ENCODE results near the gene EFCC1. TPM values are rescaled to one million over a fixed set of nuclear protein-coding genes. Genes with fewer than 3 reads are reported as not detected.
A peak's percentile ranks its signal among the peaks of the same experiment; 100 is the strongest.

Gene EFCC1
- total RNA-seq, 2 experiments from 2014 or later = 0.22 to 0.25 TPM

GRCh38 chr3:129004639-129005295 lies 3.7 kb downstream of the EFCC1 start:
- ChIA-PET CTCF (interaction anchor here (1.6 to 2.3 kb wide), 3 partner anchors 10 to 22 kb away, joined by 10 to 28 read pairs (median 16); partner anchors contain the start of gene CFAP92), POLR2A (interaction anchor here (0.8 to 5.7 kb wide), 4 partner anchors 12 to 119 kb away, joined by 3 to 78 read pairs (median 9); partner anchors contain the start of gene RAB43)
- Mint-ChIP-seq H3K9me3 (no peaks in the 10 kb centered on the region), H3K4me3 (peak overlapping the region; percentile 30), H3K36me3 (ENCODE audit: low read depth) (no peaks in the 10 kb centered on the region), H3K27me3 (peaks cover 26% of the 10 kb centered on the region), H3K27ac (no peak overlapping the region), H3K4me1 (ENCODE audit: low read depth) (peaks cover 39% of the 10 kb centered on the region)
- intact Hi-C loops (cut with DNase I, micrococcal nuclease) = loop anchor here in 1 of 2 experiments (2.0 kb wide), 1 partner anchor 18 kb away; no protein-coding TSS in a partner anchor
- no peak overlapping the region for H3K4me3 ChIP-seq (ENCODE audit: low read length)
- DNase-seq (no peak), ATAC-seq (ENCODE audit: poor library complexity) (no peak)
- H3K27me3 ChIP-seq (ENCODE audit: control insufficient read depth in 1 of 2, insufficient read depth in 2 of 2, low read length in 2 of 2) = peaks cover 24 to 35% of the 10 kb centered on the region in 2 experiments
- TF ChIP-seq CTCF (IDR thresholded peaks at IDR 0.05) = no peak
- peaks cover 0 to 6% of the 10 kb centered on the region in 2 experiments for H3K9me3 ChIP-seq (ENCODE audit: control insufficient read depth in 1 of 2, insufficient read depth in 1 of 2, low read length in 2 of 2)
- H3K36me3 ChIP-seq (ENCODE audit: insufficient read depth, low read length) = no peaks in the 10 kb centered on the region
- H3K4me1 ChIP-seq (ENCODE audit: insufficient read depth, low read length) = peaks cover 47% of the 10 kb centered on the region
- H3K27ac ChIP-seq (ENCODE audit: low read depth in 1 of 2, low read length in 2 of 2) = no peak overlapping the region

GRCh38 chr3:129005526-129006303 lies 4.6 kb downstream of the EFCC1 start:
- H3K9me3 Mint-ChIP-seq = no peaks in the 10 kb centered on the region
- POLR2A ChIA-PET = interaction anchor here (0.8 to 5.7 kb wide), 3 partner anchors 11 to 114 kb away, joined by 3 to 78 read pairs (median 3); no protein-coding TSS in a partner anchor
- DNase-seq (no peak), ATAC-seq (ENCODE audit: poor library complexity) (no peak)
- Histone ChIP-seq H3K4me3 (ENCODE audit: low read length) (no peak overlapping the region), H3K27ac (ENCODE audit: low read depth in 1 of 2, low read length in 2 of 2) (no peak overlapping the region), H3K4me1 (ENCODE audit: insufficient read depth, low read length) (peaks cover 47% of the 10 kb centered on the region), H3K9me3 (ENCODE audit: control insufficient read depth in 1 of 2, insufficient read depth in 1 of 2, low read length in 2 of 2) (peaks cover 0 to 6% of the 10 kb centered on the region in 2 experiments), H3K36me3 (ENCODE audit: insufficient read depth, low read length) (no peaks in the 10 kb centered on the region), H3K27me3 (ENCODE audit: control insufficient read depth in 1 of 2, insufficient read depth in 2 of 2, low read length in 2 of 2) (peaks cover 20 to 28% of the 10 kb centered on the region in 2 experiments)
- H3K27me3 Mint-ChIP-seq = peaks cover 18% of the 10 kb centered on the region
- TF ChIP-seq CTCF (IDR thresholded peaks at IDR 0.05) = no peak
- CTCF ChIA-PET = interaction anchor here (2.3 kb wide), 1 partner anchor 10 kb away, joined by 28 read pairs; no protein-coding TSS in a partner anchor
- peaks cover 31% of the 10 kb centered on the region for H3K4me1 Mint-ChIP-seq (ENCODE audit: low read depth)
- intact Hi-C loops (cut with DNase I, micrococcal nuclease) = loop anchor here in 1 of 2 experiments (2.0 kb wide), 1 partner anchor 17 kb away; no protein-coding TSS in a partner anchor
- H3K27ac Mint-ChIP-seq = no peak overlapping the region
- H3K36me3 Mint-ChIP-seq (ENCODE audit: low read depth) = no peaks in the 10 kb centered on the region
- H3K4me3 Mint-ChIP-seq = no peak overlapping the region

- H3K4me3 Mint-ChIP-seq = no peak overlapping the region
- no peaks in the 10 kb centered on the region for H3K36me3 ChIP-seq (ENCODE audit: insufficient read depth, low read length)
- DNase-seq (no peak), ATAC-seq (ENCODE audit: poor library complexity) (no peak)
- no peaks in the 10 kb centered on the region for H3K36me3 Mint-ChIP-seq (ENCODE audit: low read depth)
- peaks cover 31% of the 10 kb centered on the region for H3K4me1 Mint-ChIP-seq (ENCODE audit: low read depth)
- H3K27ac ChIP-seq (ENCODE audit: low read depth in 1 of 2, low read length in 2 of 2) = no peak overlapping the region
- peaks cover 37% of the 10 kb centered on the region for H3K4me1 ChIP-seq (ENCODE audit: insufficient read depth, low read length)
- H3K27ac Mint-ChIP-seq = no peak overlapping the region
- POLR2A ChIA-PET = interaction anchor here (0.8 to 5.7 kb wide), 2 partner anchors 9 to 13 kb away, joined by 4 to 78 read pairs; partner anchors contain the start of gene CFAP92
- peaks cover 16% of the 10 kb centered on the region for H3K27me3 Mint-ChIP-seq
- no peaks in the 10 kb centered on the region for H3K9me3 ChIP-seq (ENCODE audit: control insufficient read depth in 1 of 2, insufficient read depth in 1 of 2, low read length in 2 of 2)
- H3K4me3 ChIP-seq (ENCODE audit: low read length) = no peak overlapping the region
- CTCF ChIA-PET = interaction anchor here (1.4 to 2.0 kb wide), 2 partner anchors 9 to 20 kb away, joined by 3 to 5 read pairs; no protein-coding TSS in a partner anchor
- TF ChIP-seq CTCF (IDR thresholded peaks at IDR 0.05) = no peak
- H3K9me3 Mint-ChIP-seq = no peaks in the 10 kb centered on the region
- H3K27me3 ChIP-seq (ENCODE audit: control insufficient read depth in 1 of 2, insufficient read depth in 2 of 2, low read length in 2 of 2) = peaks cover 14 to 17% of the 10 kb centered on the region in 2 experiments
- intact Hi-C loops (cut with DNase I, micrococcal nuclease) = no loop called here
Measured at GRCh38 chr3:129006864-129007263, 5.8 kb downstream of the EFCC1 start.
